ENCODE results near the gene ATP10B.
"Not testable (repeated sequence)": the region's sequence is repeated elsewhere in the genome, so short reads cannot be mapped to it uniquely, and the experiment has no call there.

ATP10B gene

DNA sequence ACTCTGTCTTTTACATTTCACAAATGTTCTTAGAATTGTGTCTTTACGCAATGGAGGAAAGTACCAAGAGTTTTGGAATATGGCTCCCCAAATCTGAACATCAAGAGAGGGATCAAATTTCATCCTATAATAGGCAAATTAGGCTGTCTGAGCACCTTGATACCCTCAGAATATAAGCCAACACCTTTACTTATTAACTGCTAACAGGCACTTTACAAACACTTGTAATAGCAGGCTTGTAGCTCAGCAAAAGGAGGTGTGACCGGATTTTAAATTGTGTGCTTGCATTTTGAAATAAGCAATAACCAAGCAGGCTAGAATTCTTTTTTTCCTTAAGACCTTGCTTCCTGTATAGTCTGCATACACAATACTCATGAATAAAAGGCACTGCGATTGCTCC is 92.0 kb downstream of the ATP10B start:
- DNase-seq (ENCODE audit: low read depth in 2 of 2), result no peak

GRCh38 chr5:160757194-160757593 is 94.8 kb downstream of the ATP10B start:
- DNase-seq (ENCODE audit: low read depth in 2 of 2), result no peak

DNA sequence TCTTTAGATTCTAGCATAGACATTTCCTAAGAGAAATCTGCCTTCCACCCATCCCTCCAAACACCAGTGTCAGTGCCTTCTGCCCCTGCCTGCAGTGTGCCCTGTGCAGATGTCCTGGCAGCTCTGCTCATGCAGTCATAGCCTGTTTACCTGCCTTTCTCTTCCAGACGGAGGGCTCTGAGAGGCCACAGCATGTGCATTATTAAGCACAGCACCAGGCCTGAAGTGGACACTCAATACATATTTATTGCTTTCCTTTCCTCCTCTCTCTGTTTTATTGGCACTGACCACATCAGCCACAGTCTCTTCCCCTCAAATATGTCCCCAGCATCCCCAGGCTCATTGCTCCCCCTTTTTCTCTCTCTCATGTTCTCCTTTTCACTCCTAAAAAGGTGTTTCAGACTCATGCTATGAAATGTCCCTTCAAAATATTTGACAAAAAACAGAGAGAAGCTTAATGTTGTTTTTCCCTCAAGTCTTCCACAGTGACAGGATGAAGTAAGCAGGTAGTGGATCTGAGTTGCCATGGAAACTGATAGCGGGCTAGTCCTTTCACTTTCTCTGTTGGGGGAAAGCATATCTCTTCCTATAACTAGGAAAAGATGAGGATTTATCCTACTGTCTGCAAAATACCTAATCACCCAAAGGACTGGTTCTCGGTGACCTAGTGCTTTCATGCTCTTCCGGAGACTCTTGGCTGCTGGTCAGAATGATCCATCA is 100.9 kb downstream of the ATP10B start:
- no peak for DNase-seq (ENCODE audit: low read depth in 2 of 2)

DNA sequence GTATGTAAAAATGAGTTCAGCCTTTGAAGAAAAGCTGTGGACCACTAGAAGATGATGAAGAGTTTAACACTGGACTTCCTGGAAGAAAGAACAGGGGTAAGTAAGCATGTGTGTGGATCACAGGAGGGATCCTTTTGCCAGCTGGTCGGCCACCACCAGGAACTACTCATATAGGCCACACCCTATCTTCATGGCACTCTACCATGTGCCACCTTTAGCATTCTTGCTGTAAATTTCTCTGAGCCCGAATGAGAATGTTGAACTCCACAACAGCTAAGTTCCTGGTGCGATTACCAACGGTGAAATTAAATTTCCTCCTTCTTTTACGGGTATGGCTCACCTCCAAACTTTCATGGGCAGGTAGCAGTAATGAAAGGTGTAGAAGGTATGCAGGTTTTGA is 102.3 kb downstream of the ATP10B start:
- DNase-seq (ENCODE audit: low read depth in 2 of 2), result no peak

- no peak for DNase-seq (ENCODE audit: low read depth in 2 of 2)
These were observed 103.0 kb downstream of the ATP10B start for GRCh38 chr5:160749026-160749425.

GRCh38 chr5:160747987-160748386 is 104.0 kb downstream of the ATP10B start:
- no peak for DNase-seq (ENCODE audit: low read depth in 2 of 2)

GRCh38 chr5:160747559-160747958 is 104.5 kb downstream of the ATP10B start:
- DNase-seq (ENCODE audit: low read depth in 2 of 2), result no peak

GRCh38 chr5:160744268-160745101 is 107.5 kb downstream of the ATP10B start:
- no peak for DNase-seq (ENCODE audit: low read depth in 2 of 2)

GRCh38 chr5:160743027-160743426 is 109.0 kb downstream of the ATP10B start:
- no peak for DNase-seq (ENCODE audit: low read depth in 2 of 2)

DNA sequence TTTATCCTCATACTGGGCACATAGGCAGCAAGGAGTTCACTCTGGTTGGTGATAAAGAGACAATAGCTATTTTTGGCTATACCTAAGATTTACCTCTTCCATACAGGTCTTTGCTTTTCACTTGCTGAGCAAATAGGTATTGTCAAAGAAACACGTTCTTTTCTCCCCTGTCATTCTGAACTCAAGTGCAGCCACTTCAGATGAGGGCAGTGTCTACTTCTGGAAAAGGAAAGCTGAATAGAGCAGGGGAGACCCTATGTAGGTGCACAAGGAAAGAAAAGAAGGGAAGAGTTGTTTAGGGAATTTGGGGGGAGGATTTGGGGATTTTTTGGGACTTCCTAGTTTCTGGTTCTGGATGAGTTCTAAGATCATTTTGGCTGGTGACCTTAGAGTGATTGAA is 109.6 kb downstream of the ATP10B start:
- no peak for DNase-seq (ENCODE audit: low read depth in 2 of 2)

DNA sequence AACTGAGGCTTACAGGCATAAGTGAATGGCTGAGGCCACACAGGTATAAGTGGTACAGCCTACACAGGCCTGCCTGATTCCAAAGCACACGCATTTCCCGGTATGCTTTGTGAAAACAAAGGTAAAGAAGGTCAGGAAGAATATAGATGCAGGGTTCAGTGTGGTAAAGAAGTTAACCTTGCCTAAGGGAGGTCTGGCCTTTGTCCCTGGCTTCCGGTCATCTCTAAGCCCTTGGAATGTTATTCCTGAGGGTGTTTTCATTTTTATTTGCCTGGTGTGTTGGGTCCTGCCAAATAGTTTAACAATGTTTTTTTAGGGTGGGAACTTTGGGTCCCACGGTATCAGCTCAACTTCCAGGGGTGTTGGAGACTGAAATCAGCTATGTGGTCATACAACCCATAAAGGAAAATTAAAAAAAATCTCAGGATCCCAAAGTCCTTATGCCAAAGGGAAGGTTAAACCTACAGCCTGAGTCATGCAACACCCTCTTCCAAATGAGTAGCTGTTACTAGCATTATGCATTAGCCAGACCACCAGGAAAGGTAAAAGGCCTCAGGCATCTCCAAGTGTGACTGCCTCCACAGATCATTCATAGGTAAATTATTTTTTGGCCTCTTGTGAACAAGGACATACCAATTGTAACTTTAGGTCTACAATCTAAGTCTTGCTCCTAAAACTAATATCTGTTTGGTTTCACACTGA is 124.6 kb downstream of the ATP10B start:
- no peak for DNase-seq (ENCODE audit: low read depth in 2 of 2)

- DNase-seq (ENCODE audit: low read depth in 2 of 2), result no peak
These were observed 125.3 kb downstream of the ATP10B start for GRCh38 chr5:160726721-160727120.

- no peak for DNase-seq (ENCODE audit: low read depth in 2 of 2)
These were observed 131.2 kb downstream of the ATP10B start for GRCh38 chr5:160720822-160721221.

DNA sequence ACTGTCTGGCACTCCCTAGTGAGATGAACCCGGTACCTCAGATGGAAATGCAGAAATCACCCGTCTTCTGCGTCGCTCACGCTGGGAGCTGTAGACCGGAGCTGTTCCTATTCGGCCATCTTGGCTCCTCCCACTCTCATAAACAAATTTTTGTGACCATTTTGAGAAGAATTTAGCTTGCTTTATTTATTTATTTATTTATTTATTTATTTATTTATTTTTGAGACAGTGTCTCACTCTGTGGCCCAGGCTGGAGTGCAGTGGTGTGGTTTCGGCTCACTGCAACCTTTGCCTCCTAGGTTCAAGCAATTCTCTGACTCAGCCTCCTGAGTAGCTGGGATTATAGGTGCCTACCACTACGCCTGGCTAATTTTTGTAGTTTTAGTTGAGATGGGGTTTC is 136.5 kb downstream of the ATP10B start:
- not testable (repeated sequence) for DNase-seq (ENCODE audit: low read depth in 2 of 2)

DNA sequence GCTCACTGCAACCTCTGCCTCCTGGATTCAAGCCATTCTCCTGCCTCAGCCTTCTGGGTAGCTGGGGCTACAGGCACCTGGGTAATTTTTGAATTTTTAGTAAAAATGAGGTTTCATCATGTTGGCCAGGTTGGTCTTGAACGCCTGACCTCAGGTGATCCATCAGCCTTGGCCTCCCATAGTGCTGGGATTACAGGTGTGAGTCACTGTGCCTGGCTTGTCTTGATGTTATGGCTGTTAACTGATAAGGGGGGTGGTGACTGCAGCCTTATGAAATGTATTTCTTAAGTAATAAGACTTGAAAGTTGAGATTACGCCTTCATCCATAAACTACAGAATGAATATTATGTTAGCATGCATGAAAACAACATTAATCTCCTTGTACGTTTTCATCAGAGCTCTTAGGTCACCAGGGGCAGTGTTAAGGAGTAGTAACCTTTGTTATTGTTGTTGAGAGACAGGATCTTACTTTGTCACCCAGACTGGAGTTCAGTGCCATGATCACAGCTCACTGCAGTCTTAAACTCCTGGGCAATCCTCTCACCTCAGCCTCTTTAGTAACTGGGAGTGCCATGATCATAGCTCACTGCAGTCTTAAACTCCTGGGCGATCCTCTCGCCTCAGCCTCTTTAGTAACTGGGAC is 148.3 kb downstream of the ATP10B start:
- no peak for DNase-seq (ENCODE audit: low read depth in 2 of 2)

- DNase-seq (ENCODE audit: low read depth in 2 of 2), result no peak
These were observed 149.1 kb downstream of the ATP10B start for GRCh38 chr5:160702934-160703333.

GRCh38 chr5:160702311-160702803 is 149.7 kb downstream of the ATP10B start:
- no peak for DNase-seq (ENCODE audit: low read depth in 2 of 2)

DNA sequence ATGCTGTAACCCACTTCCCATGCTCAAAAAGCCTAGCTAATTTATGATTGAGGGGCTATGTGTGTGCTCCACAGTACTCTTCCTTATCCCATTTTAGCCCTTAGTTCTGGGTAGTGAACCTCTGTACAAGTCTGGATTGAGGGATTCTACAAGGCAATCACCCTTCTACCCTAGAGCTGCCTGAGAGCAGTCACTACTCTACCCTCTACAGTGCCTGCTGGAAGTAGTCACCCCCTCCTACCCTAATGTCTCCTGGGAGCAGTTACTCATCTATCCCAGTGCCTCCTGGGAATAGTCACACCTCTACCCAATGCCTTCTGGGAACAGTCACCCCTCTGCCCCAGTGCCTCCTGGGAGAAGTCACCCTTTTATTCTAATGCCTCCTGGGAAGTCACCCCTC is 150.6 kb downstream of the ATP10B start:
- no peak for DNase-seq (ENCODE audit: low read depth in 2 of 2)

- DNase-seq (ENCODE audit: low read depth in 2 of 2), result no peak
These were observed 152.7 kb downstream of the ATP10B start for GRCh38 chr5:160699301-160699700.

GRCh38 chr5:160697281-160697680 is 154.7 kb downstream of the ATP10B start:
- DNase-seq (ENCODE audit: low read depth in 2 of 2), result no peak

DNA sequence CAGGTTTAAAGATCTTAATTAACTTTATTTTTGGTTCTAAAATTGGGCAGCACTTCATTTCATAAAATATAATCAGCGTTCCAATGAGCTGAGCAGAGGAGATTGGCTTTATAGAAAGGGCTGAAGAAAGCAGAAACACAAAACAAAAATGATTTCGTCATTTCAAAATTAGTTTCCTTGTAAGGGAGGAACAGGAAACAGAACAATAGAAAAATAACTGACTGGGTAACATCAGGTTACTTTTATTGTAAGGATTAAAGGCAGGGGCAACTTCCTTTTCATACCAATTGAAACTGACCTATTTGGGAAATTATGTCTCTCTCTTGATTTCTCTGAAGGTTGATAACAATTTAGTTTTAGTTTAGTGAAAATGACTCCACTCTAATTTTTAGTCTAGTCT is 157.1 kb downstream of the ATP10B start:
- DNase-seq (ENCODE audit: low read depth in 2 of 2), result no peak
